GM19035 (cell line): ENCODE measurements around the gene BRF1.
"Not testable (repeated sequence)": the region's sequence is repeated elsewhere in the genome, so short reads cannot be mapped to it uniquely, and the experiment has no call there.

Source experiments
- ATAC-seq: cut with Tn5 transposase; IDR thresholded peaks from one replicate; pipeline ENCODE4 v1.9.1; 2021; ENCODE audit not compliant: unreplicated experiment

Gene BRF1

DNA sequence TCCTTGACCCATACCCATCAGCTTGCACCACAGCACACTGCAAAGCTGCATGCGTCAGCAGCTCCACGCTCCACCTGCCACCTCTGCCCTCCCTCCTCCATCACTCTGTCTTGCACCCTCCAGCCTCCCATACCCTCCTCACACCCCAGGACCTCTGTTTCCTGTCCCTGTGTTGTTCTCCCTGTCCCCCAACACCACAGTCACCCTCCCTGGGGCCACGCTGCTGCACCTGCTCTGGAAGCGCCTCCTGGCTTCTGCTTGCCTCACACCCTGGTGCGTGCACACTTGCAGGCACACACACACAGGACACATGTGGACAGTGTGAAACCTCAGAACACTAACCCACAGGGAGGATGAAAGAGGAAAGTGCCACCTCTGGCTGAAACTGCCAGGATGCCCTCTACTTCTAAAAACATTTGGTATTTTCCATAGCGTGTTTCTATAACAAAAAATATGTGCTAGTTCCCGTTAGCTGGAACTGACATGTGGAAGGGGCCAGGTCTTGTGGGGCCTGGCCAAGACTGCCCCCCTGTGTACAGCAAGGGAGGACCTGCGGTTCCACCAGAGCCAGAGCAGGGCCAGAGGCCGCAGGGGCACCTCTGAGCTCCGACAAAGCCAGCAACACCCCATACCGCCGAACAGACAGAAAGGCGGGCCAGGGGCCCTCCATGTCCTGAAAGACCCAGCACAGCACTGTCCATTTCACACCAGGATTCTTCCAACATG is 10.0 kb downstream of the BRF1 start:
- ATAC-seq, result no peak

DNA sequence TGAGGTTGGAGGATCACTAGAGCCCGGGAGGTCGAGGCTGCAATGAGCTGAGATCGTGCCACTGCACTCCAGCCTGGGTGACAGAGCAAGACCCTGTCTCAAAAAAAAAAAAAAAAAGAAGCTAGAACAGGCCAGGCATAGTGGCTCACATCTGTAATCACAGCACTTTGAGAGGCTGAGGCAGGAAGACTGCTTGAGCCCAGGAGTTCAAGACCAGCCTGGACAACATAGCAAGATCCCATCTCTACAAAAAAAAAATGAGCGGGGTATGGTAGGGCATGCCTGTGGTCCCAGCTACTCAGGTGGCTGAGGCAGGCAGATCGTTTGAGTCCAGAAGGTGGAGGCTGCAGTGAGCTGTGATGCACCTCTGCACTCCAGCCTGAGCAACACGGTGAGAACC is 11.9 kb downstream of the BRF1 start:
- ATAC-seq, result not testable (repeated sequence)

- no peak for ATAC-seq
These were observed 13.3 kb downstream of the BRF1 start for GRCh38 chr14:105287249-105288102.

GRCh38 chr14:105286759-105287144 is 14.0 kb downstream of the BRF1 start:
- no peak for ATAC-seq

GRCh38 chr14:105285174-105285573 is 15.6 kb downstream of the BRF1 start:
- ATAC-seq, result no peak

GRCh38 chr14:105283899-105284298 is 16.9 kb downstream of the BRF1 start:
- ATAC-seq, result no peak

GRCh38 chr14:105283028-105283427 is 17.8 kb downstream of the BRF1 start:
- ATAC-seq, result no peak

GRCh38 chr14:105282098-105282725 is 18.6 kb downstream of the BRF1 start:
- no peak for ATAC-seq

- ATAC-seq, result no peak
These were observed 19.3 kb downstream of the BRF1 start for GRCh38 chr14:105281371-105282097.

GRCh38 chr14:105280525-105280924 is 20.3 kb downstream of the BRF1 start:
- no peak for ATAC-seq

GRCh38 chr14:105279642-105280361 is 21.0 kb downstream of the BRF1 start:
- ATAC-seq, result no peak

DNA sequence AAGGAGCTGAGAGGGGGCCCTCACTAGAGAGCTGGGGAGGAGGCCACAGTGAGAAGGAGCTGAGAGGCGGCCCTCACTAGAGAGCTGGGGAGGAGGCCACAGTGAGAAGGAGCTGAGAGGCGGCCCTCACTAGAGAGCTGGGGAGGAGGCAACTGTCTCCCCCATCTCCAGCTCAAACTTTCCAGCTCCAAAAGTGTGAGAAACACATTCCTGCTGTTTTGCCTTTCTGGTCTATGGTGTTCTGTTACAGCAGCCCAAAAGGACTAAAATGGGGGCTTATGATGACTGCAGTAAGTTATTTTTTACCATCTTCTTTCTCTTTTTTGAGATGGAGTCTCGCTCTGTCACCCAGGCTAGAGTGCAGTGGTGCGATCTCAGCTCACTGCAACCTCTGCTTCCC is 23.4 kb downstream of the BRF1 start:
- ATAC-seq, result not testable (repeated sequence)

DNA sequence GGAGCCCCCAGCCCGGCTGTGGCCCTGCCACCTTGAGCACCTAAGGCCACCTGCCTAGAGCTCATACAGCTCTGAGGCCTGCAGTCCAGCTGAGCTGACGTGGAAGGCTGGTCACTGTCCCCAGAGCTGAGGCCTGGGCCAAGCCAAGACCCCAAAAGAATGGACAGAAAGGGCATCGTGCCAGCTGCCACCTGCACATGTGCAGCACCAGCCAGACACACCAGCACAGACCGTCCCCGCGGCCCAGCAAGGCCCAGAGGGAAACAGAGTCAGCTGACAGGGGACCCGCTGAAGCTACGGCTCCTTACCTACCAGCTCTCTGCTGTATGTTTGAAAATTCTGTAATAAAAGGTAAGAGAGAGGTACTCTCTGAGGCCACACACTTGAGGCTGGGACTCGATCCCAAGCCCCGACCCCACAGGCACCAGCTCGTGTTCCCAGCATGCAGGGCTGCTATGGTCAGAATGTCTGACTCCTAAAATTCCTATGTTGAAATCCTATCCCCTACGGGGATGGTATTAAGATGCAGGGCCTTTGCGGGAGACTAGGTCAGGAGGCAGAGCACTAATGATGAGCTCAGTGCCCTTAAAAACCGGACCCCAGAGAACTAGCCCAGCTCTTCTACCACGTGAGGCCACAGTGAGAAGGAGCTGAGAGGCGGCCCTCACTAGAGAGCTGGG is 25.4 kb downstream of the BRF1 start:
- ATAC-seq, result no peak

DNA sequence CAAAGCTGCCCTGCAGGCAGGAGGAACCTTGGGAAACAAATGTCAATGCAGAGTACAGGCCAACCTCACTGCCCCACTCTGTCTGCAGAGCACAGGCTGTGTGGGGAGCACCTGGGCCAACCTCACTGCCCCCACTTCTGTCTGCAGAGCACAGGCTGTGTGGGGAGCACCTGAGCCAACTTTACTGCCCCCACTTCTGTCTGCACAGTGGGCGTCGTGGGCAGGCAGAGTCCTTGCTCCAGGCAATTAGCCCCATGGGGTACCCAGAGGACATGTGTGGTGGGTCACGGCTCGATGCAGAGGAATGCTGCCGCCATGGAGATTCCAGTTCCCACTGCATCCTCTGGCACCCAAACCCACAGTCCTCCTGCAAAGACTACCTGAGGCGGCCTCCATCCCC is 26.2 kb downstream of the BRF1 start:
- ATAC-seq, result no peak

DNA sequence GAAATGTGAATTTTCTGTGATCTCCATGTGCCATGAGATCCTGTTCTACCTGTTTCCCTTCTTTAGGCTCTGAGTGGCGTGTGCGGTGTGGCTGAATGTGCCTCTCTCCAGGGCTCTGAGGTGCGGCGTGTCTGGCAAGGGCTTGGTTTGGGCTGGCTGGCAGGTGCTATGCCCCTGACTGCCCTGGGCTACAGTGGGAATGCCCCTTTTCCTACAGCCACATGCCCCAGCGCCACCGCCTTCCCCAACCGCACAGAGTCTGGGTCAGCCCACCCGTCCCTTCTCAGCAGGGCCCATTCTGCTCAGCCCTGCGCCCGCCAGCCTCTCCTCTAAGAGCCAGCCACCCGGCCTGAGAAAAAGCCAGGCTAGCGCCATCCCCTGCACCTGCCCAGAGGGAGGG is 27.7 kb downstream of the BRF1 start:
- ATAC-seq, result no peak

DNA sequence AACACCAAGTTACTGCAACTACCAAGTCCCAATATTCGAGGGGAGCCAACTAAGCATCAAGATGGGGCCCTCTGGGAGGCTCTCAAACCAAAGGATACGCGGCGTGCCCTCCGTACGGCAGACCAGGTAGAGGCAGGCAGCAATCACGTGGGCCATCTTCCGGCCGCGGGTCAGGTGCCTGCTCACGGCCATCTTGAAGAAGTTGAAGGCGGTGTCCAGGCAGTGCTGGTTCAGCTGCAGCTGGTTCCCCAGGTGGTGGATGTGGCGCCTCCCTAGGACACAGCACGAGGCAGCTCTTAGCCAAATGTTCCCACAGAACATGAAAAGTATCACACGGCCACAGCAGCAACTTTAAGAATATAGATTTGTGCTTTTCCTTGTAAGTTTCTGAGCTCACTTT is 28.2 kb downstream of the BRF1 start:
- ATAC-seq, result no peak

DNA sequence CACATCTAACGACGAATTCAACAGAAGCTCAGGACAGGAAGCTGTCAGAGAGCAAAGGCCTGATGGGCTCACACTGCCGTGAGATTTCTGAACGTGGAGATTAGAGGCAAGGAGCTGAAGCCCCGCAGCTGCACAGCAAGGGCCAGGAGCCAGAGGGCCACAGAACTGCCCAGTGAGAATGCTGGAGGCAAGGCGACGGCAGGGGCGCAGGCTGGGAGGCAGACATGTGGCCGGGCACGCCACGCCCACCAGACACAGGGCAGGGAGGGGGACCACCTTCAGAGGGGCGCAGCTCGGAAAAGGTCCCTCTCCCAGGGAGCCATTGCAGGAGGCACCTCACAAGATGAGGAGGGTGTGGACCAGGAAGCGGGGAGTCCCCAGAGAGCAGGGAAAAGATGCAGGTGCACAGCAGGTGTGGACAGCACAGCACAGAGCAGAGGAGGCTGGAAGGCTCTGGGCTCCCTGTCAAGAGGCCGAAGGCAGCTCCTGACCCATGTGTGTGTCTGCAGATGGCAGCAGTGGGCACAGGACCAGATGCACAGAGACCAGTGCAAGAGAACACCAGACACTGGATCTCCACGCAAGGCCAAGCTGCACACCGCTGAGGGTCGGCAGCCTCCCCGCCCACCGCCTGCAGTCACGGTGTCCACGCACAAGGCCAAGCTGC is 29.4 kb downstream of the BRF1 start:
- no peak for ATAC-seq

- no peak for ATAC-seq
These were observed 31.4 kb downstream of the BRF1 start for GRCh38 chr14:105269405-105269804.

DNA sequence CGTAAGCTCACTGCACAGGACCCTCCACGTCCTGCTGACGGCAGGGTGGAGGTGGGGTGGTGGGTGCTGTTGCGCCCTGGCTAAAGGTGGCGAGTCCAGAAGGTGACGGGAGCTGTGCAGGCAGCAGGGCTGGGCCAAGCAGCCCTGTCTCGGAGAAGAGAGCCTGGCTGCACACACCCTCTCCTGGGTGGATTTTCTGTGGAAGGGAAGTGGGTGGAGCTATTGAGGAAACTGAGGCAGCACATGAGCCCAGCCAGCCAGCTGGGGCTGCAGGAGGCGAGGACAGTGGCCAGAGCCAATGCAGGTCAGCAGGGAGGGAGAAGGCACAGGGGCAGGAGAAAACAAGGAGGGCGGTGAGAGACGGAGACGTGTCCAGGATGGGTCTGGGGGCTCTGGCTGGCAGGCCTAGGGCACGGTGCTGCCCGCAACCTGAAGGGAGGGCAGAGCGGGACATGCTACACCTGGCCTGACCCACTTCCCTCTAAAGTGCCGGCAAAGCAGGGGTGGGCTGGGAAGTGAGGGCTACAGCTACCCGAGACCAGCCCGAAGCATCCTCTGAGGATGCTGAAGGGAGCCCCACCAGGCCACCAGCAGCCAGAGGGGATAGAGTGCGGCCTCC is 32.0 kb downstream of the BRF1 start:
- no peak for ATAC-seq
